Ramos (cell line): ENCODE results near the gene MARK3.

Experiments
- in situ Hi-C: fragments of 300-500 bp; cut with MboI; formaldehyde crosslinking; loops from one replicate; pipeline ENCODE4 v1.14.3; 2022; ENCODE audit warnings: low sequenced_read_pairs; ENCODE audit not compliant: unreplicated experiment

MARK3 gene

DNA sequence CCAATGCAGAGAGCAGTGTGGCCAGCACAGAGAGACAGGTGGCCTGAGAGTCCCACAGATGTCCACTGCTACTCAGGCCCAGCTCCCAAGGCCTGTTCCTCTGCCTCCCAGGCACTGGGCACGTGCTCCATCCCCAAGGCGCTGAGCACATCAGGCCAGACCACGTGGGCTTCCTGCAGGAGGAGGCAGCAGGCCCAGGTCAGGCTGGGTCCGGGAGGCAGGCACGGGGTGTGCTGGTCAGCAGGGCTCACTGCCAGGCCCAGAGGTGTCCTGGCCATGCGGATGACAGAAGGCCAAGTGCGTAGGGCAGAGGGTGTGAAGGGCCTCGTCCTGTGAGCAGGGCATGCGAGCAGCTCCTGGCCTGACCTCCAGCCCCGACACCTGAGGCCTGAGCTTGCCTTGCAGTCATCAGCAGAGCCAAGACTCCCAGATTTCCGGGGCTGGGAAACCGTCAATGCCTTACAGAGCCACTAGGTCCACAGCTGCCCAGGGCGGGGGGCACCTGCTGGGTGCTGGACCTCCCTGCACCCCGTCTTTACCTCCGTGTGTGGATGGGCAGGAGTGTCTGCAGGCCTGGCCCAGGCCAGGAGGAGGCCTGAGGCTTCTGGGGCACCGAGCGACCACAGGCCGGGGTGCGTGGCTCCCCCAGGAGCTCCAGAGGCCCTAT lies 158.6 kb downstream of the MARK3 start:
- in situ Hi-C loops: no loop called here

DNA sequence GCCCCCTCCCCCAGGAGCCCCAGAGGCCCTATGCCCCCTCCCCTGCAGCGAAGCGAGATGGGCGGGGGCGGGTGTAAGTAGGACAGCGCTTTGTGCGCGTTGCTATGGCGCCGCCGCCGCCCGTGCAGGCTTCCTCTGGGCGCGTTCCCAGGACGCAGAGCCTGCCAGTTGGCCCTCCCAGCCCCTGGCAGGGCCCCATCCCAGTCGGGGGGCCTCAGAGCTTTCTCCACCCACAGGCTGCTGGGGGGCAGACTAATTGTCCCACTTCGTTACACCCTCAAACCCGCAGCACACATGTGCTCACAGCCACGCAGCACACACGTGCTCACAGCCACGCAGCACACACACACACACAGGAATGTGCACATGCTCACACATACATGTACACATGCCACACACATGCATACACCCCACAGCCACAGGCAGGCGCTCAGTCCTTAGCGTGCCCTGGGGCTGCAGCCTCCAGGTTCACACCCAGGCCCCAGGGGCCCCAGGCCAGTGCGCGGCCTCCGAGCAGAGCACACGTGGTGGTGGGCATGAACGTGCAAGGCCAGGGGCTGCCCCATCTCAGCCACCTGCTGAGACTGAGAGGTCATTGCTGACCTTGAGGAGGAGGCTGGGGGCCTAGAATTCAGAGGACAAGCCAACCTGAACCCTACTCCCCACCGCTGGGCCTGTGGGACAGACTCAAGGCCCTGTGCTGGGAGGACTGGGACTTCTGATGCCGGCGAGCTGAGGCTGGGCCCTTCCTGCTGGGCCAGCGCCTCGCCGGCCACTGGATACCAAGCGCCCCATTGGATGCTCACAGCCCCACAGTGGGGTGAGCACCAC lies 159.4 kb downstream of the MARK3 start:
- in situ Hi-C loops: no loop called here

DNA sequence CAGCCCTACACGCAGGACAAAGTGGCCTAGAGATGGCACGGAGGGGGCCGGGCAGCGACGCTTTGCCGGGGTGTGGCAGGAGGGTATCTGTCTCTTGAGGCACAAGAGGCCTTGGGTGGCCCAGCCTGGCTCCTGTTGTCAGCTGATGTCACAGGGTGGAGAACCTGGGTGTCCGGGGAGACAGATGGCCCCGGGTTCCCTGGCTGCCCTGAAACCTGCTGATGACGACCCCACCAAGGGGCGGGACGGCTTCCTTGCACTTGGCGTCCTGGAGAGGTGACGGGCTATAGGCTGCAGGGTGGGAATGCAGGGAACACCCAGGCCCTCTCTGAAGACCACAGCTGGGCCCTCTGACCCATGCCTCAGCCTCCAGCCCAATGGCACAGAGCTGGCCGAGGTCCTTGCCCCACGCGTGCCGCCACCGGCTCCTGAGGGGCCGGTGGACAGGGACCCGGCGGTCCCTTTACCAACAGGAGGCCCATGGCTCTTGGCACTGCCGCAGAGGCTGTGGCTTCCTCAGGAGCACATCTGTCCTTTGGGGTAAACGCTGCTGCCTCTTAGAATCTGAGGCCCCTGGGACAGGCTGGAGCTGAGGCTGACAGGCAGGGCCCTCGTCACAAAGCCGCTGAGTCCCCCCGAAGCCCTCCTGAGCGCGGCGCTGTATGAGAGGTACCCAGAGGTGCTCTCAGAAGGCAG lies 160.2 kb downstream of the MARK3 start:
- in situ Hi-C loops: no loop called here

DNA sequence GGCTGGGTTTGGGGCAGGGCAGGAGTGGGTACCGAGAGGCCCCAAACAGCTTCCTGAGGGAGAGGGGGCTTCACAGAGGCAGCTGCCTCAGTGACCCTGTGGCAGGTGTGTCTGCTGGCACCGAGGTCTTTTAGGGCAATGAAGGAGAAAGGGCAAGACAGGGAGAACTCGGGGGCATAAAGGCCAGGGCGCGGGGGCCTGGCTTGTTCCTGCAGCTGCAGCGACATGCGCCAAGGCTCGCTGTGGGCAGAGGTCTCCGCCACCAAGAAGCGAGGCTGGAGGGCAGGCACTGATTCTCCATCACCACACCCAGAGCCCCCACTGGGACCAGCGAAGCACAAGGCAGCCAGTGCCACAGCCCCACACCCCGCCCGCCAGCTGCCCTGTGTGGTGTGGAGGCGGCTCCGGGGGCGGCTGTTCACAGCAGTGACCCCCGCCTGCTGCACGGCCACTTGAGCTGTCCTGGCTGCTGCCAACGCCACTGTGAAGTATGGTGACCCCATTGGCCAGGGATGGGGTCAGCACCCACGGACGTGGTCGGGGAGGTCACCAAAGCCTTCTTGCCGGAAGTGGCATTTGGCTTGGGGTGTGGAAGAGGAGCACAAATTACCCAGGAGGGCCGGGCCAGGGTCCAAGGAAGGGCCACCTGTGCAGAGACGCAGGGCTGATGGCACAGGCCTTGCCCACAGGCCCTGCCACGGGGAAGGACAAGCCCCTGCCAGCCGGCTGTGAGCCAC lies 160.9 kb downstream of the MARK3 start:
- in situ Hi-C loops: no loop called here

DNA sequence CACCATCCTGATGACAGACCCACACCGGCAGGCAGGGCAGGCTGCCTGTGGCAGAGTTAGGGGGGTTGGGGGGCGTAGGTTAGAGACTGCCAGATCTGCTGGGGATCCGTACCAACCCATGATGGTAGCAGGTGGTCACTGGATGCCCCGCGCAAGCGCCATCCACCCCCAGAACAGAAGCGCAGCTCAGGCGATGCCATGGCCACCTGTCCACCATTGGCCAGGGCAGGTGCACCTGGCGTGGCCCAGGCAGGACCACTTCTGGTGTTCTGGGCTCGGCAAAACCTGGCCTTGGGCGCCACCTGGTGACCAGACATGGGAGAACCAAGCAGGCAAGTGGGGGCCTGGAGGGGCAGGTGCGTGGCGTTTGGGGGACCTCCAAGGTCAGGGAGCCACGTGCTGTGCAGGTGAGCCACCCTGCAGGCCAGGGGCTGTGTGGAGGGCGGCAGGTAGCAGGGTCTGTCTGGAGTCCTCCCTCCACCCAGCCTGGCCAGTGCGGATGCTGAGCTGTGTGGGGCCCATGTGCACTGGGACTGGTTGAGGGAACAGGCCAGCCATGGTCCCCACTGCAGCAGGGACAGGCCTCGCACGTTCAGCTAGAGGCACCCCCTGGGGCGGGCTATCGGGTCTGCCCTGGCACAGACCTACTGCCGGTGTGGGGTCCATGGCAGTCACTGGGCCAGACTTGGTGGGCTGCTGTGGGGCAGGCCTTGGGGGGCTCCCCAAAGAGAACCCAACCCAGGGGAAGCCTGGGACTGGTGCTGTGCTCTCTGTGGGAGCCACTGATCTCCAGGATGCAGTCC lies 161.6 kb downstream of the MARK3 start:
- in situ Hi-C loops: no loop called here

DNA sequence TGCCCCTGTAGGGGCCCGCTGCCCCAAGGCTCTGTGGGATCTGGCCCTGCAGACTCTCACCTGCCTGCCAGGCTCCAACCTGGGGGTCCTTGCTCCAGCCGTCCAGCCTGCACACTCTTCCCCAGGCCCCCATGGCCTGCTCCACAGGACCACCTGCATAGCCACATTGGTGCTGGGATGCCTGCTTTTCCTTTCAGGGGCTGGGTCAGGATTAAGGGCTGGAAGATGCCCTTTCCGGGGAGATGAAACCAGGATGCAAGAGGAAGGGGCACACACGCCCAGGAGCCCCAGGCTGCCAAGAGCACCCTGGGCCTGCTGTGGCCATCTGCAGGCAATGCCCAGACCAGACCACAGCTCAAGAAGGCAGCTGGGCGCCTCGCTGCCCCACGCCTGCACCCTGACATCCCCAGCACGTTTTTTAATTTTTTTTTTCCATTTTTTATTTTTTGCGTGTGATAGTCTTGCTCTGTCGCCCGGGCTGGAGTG lies 162.3 kb downstream of the MARK3 start:
- in situ Hi-C loops: no loop called here

DNA sequence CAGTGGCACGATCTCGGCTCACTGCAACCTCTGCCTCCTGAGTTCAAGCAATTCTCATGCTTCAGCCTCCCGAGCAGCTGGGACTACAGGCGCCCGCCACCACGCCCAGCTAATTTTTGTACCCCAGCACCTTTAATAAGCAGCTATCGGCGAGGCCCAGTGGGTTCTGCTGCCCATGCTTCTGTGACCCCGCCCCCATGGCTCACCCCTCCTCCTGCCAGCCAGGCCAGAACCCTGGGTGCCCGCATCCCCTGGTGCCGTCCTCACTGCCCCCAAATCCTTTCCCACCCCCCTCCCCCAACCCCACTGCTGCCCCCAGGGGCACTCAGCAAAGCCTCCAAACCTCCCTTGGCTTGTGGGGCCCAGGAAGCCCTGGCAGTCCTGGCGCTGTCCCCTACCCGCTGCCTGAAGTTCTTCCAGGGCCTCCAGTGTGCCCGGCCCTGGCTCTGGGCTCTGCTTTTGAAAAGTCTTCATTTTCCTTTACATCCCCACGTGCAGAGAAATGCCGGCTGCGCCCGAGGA lies 162.8 kb downstream of the MARK3 start:
- in situ Hi-C loops: no loop called here

DNA sequence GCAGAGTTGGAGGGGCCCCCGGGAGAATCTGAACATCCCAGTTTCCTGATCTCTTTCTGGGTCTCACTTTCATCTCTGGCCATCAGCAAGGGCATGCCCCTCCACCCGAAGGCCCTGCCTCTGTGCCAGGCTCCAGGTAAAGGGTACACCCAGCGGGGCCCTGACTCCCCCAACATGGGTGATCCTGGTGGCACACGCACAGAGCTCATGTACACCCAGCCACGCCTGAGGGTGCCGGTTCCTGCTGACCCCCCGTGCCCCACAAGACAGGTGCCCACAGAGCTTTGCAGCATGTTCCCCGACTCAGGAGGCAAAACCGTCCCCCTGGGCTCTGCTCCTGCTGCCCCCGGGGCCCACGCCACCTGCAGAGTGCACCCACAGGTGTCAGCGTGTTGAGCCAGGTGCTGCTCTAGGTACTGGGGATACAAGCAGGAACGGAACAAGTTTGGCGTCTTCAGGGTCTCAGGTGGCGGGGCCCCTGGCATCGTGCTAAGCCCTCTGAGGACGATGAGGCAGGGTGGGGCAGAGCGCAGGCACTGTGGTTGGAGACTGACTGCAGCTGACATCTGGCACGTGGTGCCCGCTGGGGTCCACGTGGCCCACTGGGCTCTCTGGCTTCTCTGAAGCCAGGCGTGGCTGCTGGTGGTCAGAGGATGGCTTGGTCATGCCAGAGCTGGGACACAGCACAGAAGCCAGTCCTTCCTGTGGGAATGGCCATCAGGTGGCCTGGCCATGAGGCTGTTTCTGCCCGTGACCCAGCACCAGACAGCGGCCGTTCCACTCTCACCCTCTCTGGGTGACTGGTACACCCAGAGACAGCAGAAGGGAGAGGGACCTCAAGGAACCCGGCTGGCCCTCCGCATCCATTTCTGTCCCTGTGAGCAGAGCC lies 163.5 kb downstream of the MARK3 start:
- in situ Hi-C loops: no loop called here

DNA sequence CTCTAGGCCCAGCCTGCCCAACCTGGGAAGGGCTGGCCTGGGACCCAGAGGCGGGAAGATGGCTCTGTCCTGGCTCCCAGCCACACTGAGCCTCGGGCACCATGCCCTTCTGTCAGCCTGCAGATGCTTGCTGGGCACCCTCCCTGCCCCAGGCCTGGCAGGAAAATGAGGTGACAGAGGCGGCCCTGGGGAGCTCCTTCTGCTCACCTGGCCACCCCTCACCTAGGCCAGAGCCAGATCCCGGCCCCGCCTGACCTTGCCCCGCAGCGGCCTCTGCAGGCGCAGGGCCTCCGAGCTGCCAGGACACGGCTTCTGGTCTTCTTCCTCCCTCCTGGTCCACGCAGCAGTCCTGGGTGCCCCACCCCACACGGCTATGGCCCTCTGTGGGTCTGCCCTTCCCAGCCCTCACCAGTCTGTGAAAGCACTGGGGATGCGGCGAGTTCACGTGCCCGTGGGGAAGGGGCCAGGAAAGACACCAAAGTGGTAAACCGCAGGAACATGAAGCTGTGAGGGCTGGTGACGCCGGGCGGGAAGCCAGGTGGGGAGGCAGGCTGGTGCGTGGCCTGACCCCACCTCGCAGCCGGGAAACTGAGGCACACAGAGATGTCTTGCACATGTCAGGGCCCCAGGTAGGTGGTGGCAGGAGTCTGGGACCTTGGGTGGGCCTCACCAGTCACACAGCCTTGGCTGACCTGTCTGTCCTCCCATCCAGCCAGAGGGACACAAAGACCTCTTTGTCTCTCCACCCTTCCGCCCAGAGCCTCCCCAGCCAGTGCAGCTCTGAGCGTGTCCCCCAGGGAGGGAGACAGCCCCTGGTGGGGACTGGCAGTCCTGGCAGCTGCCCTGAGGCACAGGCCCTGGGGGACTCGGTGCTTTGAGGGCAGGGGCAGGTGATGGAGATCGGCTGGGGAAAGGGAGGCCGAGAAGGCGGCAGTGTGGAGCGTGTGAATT lies 164.4 kb downstream of the MARK3 start:
- in situ Hi-C loops: no loop called here

DNA sequence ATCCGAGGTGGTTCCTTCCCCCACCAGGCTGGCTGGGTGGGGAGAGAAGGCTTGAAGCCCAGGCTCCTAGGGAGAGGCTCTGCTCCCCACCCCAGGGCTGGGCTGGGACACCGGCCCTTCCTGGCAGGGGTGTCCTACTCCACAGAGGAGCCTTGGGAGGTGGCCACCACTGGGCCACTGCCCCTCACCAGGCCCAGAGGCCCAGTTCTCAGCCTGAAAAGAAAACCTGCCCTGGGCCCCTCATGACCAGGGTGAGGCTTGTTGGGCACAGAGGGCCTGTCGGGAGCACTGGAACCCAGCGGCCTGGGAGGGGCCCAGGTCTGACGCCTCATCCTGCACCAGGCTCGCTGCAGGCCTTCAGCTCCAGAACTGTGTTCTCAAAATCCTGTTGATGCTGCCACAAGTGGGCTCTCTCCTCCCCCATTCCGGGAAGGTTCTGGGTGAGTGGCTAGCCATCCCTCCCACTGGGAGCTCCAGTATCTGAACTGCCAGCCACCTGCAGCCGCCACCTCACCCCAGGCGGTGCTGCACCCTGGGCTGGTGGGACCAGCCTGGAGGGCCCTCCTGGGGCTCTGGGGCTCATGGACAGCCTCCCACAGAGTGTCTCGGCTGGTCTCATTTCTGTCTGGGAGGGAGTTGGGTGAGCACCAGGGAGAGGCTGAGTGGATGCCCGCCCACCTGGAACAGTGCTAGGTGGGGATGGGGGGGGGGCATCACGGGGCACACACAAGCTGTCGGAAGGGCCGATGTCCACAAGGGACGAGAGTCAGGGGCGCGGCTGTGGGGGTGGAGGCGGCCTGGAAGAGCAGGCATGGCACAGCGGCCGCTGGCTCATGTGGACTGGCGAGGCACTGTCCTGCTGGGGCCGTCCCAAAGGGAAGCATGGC lies 165.5 kb downstream of the MARK3 start:
- in situ Hi-C loops: no loop called here

DNA sequence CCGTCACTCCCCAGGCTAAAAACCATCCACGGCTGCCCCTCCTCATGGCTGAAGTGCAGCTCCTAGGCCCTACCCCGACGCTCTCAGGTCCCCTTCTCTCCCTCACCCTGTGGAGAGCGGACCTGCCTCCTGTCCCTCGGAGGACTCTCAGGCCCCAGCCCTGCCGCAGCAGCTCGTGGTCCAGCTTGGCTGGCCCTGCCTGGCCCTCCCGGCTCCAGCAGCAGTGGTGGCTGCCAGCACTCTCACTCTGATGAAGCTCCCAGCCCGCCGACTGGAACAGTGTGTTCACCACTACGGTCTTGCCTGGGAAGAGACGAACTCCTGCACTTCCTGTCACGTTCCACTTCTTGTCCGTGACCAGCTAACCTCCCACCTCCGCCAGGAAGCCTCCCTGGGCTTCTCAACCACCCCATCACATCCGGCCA lies 166.1 kb downstream of the MARK3 start:
- in situ Hi-C loops: no loop called here

DNA sequence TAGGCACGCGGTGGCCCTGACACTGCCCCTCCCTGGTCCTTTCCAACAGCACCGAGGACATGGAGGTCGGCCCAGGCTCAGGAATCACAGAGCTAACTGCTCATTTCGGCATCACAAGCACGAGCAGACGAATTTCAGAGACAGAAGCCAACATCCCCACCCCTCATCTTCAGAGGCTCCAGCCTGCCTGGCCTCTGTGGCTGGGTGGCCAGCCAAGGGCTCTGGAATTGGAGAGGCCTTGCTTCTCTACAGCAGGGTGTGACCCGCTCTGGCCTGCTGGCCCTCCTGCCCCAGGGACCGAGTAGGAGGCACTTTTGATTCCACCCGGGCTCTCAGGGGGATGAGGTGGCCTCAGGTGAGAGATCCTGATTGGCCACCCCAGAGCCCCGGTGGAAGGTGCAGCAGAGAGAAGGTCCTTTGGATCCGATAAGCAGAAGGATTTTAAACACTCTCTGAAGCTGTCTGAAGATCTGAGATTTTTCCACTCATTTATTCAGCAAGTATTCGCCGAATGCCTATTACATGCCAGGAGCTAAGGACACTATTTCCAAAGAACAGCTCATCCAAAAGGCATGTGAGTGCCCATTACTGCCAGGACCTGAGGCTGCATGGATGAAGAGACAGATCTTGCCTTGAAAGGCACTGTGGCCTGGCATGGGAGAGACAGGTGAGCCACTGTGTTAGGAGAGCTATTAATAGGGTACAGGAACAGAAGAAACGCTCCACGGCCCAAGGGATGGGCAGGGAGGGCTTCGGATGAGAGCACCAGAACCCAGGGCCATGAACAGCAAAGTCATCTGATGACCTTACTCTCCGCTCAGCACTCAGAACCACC lies 167.0 kb downstream of the MARK3 start:
- in situ Hi-C loops: no loop called here

DNA sequence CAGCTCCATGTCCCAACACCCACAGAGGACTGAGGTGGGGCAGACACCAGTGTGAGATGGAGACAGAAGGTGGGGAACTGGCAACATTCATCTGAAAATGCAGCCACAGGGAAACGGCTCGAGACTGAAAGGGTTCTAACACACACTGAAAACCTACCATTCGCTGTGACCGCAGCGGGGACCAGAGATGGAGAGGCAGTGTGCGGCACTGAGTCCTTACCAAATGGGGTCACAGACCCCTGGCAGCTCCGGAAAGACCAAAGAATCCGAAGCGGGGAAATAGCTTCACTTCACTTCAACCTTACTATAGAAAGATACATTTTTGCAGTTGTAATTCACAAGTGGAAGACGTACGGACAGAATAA lies 167.6 kb downstream of the MARK3 start:
- in situ Hi-C loops: no loop called here
